A549 (cell line): ENCODE data around the gene SORCS2. TPM values are rescaled to one million over a fixed set of nuclear protein-coding genes. Genes with fewer than 3 reads are reported as not detected.

Experiments
- ATAC-seq, 2 experiments: fragments of 200-7000 bp in 1 of 2; fragments of >200 bp in 1 of 2; cut with Nextera tagmentation in 1 of 2; cut with Tn5 transposase in 1 of 2; 3 replicates each; pipeline versions ENCODE4 v1.8.0 to v1.9.1; 2018 to 2020; ENCODE audit warnings: mild to moderate bottlenecking in 1 of 2, moderate library complexity in 1 of 2
- CTCF ChIA-PET: fragments of 300-600 bp; sonication (Branson Sonifier 250); formaldehyde crosslinking; extraction: SDS; loops from one replicate; lab custom pipeline; 2021; ENCODE audit warnings: antibody characterized with exemption, inconsistent platforms; lab: Yijun Ruan, JAX
- POLR2A ChIA-PET: fragments of 350-600 bp; formaldehyde crosslinking; extraction: SDS; loops from one replicate; lab custom pipeline; 2021; ENCODE audit warnings: antibody characterized with exemption, inconsistent platforms; lab: Yijun Ruan, JAX
- DNase-seq, 2 experiments: peaks; one replicate each; pipeline versions ENCODE4 v3.0.0 to v3.0.0-alpha.2; 2011 to 2016; ENCODE audit warnings: low read depth in 1 of 2, low spot score in 1 of 2
- FAIRE-seq: peaks from 2 replicates; lab custom pipeline; 2011; peaks lifted over from hg19 to GRCh38; lab: Jason Lieb, UNC
- H3K27ac ChIP-seq, 2 experiments: fragments of >200 bp; sonication (Bioruptor Twin); formaldehyde crosslinking; 3 replicates each; pipeline ENCODE4 v1.5.1; 2016 to 2017
- H3K4me1 ChIP-seq: fragments of >200 bp; sonication (Bioruptor Twin); formaldehyde crosslinking; 3 replicates; pipeline ENCODE4 v1.6.1; 2016
- H3K4me2 ChIP-seq: fragments of >200 bp; sonication (Bioruptor Twin); formaldehyde crosslinking; 3 replicates; pipeline ENCODE4 v1.6.1; 2016
- H3K4me3 ChIP-seq: fragments of >200 bp; sonication (Bioruptor Twin); formaldehyde crosslinking; 3 replicates; pipeline ENCODE4 v1.5.1; 2016
- H3K9me3 ChIP-seq: fragments of >200 bp; sonication (Bioruptor Twin); formaldehyde crosslinking; 3 replicates; pipeline ENCODE4 v1.6.1; 2016
- CEBPB ChIP-seq, 2 experiments: fragments of >200 bp in 1 of 2; sonication (Bioruptor Twin) in 1 of 2; formaldehyde crosslinking in 1 of 2; IDR thresholded peaks; 2 replicates each; pipeline ENCODE4 v1.6.1; 2012 to 2016
- CHD2 ChIP-seq: fragments of 150-350 bp; IDR thresholded peaks from 2 replicates; pipeline ENCODE4 v1.6.1; 2014; ENCODE audit warnings: low read length; ENCODE audit not compliant: partially characterized antibody
- EHMT2 ChIP-seq: fragments of 200-600 bp; sonication (generic); IDR thresholded peaks from 2 replicates; pipeline ENCODE4 v1.6.1; 2016; ENCODE audit warnings: antibody characterized with exemption, low read depth, mild to moderate bottlenecking, moderate library complexity
- ESRRA ChIP-seq: fragments of 150-350 bp; IDR thresholded peaks from 2 replicates; pipeline ENCODE4 v1.6.1; 2014; ENCODE audit warnings: mild to moderate bottlenecking, low read length, borderline replicate concordance
- FOSB ChIP-seq: fragments of 250-450 bp; sonication (Bioruptor Pico); IDR thresholded peaks from 2 replicates; pipeline ENCODE4 v1.5.0; 2020; ENCODE audit warnings: mild to moderate bottlenecking, moderate library complexity
- FOSL2 ChIP-seq, 2 experiments: fragments of 450-650 bp in 1 of 2; fragments of >200 bp in 1 of 2; sonication (Bioruptor Twin) in 1 of 2; formaldehyde crosslinking; IDR thresholded peaks; 2 replicates each; pipeline versions ENCODE4 v1.5.0 to v1.6.1; 2016 to 2020; ENCODE audit warnings: mild to moderate bottlenecking in 1 of 2, moderate library complexity in 1 of 2
- FOXS1 ChIP-seq: fragments of 250-450 bp; sonication (Bioruptor Pico); IDR thresholded peaks from 2 replicates; pipeline ENCODE4 v1.5.0; 2020; ENCODE audit warnings: mild to moderate bottlenecking, moderate library complexity
- GATA3 ChIP-seq: IDR thresholded peaks from 2 replicates; pipeline ENCODE4 v1.6.1; 2012; ENCODE audit warnings: borderline replicate concordance
- HDAC2 ChIP-seq: fragments of 200-600 bp; sonication (generic); IDR thresholded peaks from 2 replicates; pipeline ENCODE4 v1.6.1; 2016
- HOXB13 ChIP-seq: fragments of 250-450 bp; sonication (Bioruptor Pico); IDR thresholded peaks from 2 replicates; pipeline ENCODE4 v1.5.0; 2020; ENCODE audit warnings: low read depth, mild to moderate bottlenecking, moderate library complexity
- HOXB5 ChIP-seq: fragments of 250-450 bp; sonication (Bioruptor Pico); IDR thresholded peaks from 2 replicates; pipeline ENCODE4 v1.5.0; 2020; ENCODE audit warnings: mild to moderate bottlenecking, moderate library complexity
- JUNB ChIP-seq: fragments of >200 bp; sonication (Bioruptor Twin); formaldehyde crosslinking; IDR thresholded peaks from 2 replicates; pipeline ENCODE4 v1.6.1; 2016
- KDM1A ChIP-seq: fragments of 200-600 bp; sonication (generic); IDR thresholded peaks from 2 replicates; pipeline ENCODE4 v1.6.1; 2016; ENCODE audit warnings: low read depth, mild to moderate bottlenecking
- MAFK ChIP-seq: fragments of 450-650 bp; IDR thresholded peaks from 2 replicates; pipeline ENCODE4 v1.6.1; 2014; ENCODE audit not compliant: partially characterized antibody
- MAZ ChIP-seq: fragments of 150-350 bp; IDR thresholded peaks from 2 replicates; pipeline ENCODE4 v1.6.1; 2014; ENCODE audit warnings: antibody characterized with exemption, low read depth, low read length, borderline replicate concordance
- MYC ChIP-seq: IDR thresholded peaks from 2 replicates; pipeline ENCODE4 v1.6.1; 2012; ENCODE audit warnings: mild to moderate bottlenecking, inconsistent platforms, low read length, improper control_type of control experiment, borderline replicate concordance
- NPAS2 ChIP-seq: fragments of 250-450 bp; sonication (Bioruptor Pico); IDR thresholded peaks from 2 replicates; pipeline ENCODE4 v1.8.0; 2022; ENCODE audit warnings: mild to moderate bottlenecking, moderate library complexity, borderline replicate concordance
- POLR2AphosphoS2 ChIP-seq: conservative IDR thresholded peaks from 2 replicates; pipeline ENCODE4 v1.6.1; 2012; ENCODE audit warnings: low read length, improper control_type of control experiment, inconsistent platforms
- RARB ChIP-seq: fragments of 250-450 bp; sonication (Bioruptor Pico); IDR thresholded peaks from 2 replicates; pipeline ENCODE4 v1.8.0; 2021; ENCODE audit warnings: mild to moderate bottlenecking, moderate library complexity
- SMC3 ChIP-seq: fragments of >200 bp; sonication (Bioruptor Twin); formaldehyde crosslinking; IDR thresholded peaks from 3 replicates; pipeline ENCODE4 v1.6.1; 2018; ENCODE audit warnings: inconsistent platforms
- TFCP2L1 ChIP-seq: fragments of 250-450 bp; sonication (Bioruptor Pico); IDR thresholded peaks from 2 replicates; pipeline ENCODE4 v1.5.0; 2021; ENCODE audit warnings: mild to moderate bottlenecking
- ZC3H11A ChIP-seq: fragments of 450-650 bp; IDR thresholded peaks from 2 replicates; pipeline ENCODE4 v1.6.1; 2014; ENCODE audit warnings: antibody characterized with exemption, mild to moderate bottlenecking
- ZFP36 ChIP-seq: fragments of 450-650 bp; IDR thresholded peaks from 2 replicates; pipeline ENCODE4 v1.6.1; 2014; ENCODE audit warnings: borderline replicate concordance; ENCODE audit not compliant: partially characterized antibody
- ZSCAN20 ChIP-seq: fragments of 250-450 bp; sonication (Bioruptor Pico); IDR thresholded peaks from 2 replicates; pipeline ENCODE4 v1.8.0; 2022; ENCODE audit warnings: mild to moderate bottlenecking, moderate library complexity
- WGBS: methylation state at CpG from one replicate; pipeline ENCODE4 v1.1.6; 2017; ENCODE audit errors: missing lambda C conversion rate; 5-methylcytosine and 5-hydroxymethylcytosine counted together
- polyA plus RNA-seq, 4 experiments: library from polyadenylated mRNA; depleted of rRNA in 3 of 4; stranded (reverse); fragments of >200 nt; fragmentation: RNase III in 1 of 4; extraction: RNeasy Plus Mini Kit Qiagen cat#74134 plus additional on column Dnase treatment in 1 of 4; gene quantifications; 2 replicates in 3 of 4; 3 replicates in 1 of 4; pipeline ENCODE4 v1.2.3, GENCODE V29; 2011 to 2017
- TF ChIP-seq, protein P1 (sequence below): IDR thresholded peaks from 2 replicates; pipeline ENCODE4 v1.6.1; 2012; ENCODE audit warnings: low read depth, borderline replicate concordance
- TF ChIP-seq, protein P2 (sequence below): fragments of 450-650 bp; IDR thresholded peaks from 2 replicates; pipeline ENCODE4 v1.6.1; 2014; ENCODE audit warnings: antibody characterized with exemption
- TF ChIP-seq, protein P3 (sequence below): IDR thresholded peaks from 2 replicates; pipeline ENCODE4 v1.6.1; 2012
- TF ChIP-seq, protein P4 (sequence below): IDR thresholded peaks from 2 replicates; pipeline ENCODE4 v1.6.1; 2012
- TF ChIP-seq, protein P5 (sequence below): fragments of >200 bp; sonication (Bioruptor Twin); formaldehyde crosslinking; IDR thresholded peaks from 3 replicates; pipeline ENCODE4 v1.5.1; 2016

Gene SORCS2
- polyA plus RNA-seq, 2 of the 4 experiments (the other 2 are of a cell fraction) = 1.4 to 4.6 TPM

DNA sequence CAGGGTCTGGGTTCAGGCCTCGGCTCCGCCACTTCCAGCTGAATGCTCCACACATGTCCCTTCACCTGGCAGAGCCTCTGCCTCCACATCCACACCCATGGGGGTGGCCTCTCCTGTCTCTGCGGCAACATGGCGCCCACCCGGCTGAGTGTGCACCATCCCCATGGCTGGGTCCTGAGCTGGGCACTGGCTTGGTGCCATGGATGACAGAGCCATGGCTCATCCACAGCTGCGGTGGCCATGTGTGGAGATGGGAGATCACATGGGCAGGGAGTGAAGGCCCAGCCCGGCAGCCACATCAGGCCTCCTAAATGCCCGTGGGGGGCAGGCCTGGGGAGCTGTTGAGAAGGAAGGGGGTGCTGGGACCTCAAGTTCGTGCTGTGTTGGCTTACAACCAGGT is 533.6 kb downstream of the SORCS2 start:
- ATAC-seq = peak in 1 of 2 experiments; percentile 47; a peak in 2 of 6 replicates
- Histone ChIP-seq H3K9me3 (no peaks in the 10 kb centered on the region), H3K4me2 (no peak overlapping the region), H3K27ac (no peak overlapping the region), H3K4me3 (no peak overlapping the region), H3K4me1 (no peaks in the 10 kb centered on the region)
- ChIA-PET POLR2A (no interaction called here), CTCF (interaction anchor here (0.9 kb wide), 1 partner anchor 302 kb away, joined by 3 read pairs; no protein-coding TSS in a partner anchor)
- no peak for FAIRE-seq
- WGBS = 0% methylated on average over 2 of the region's 9 CpGs
- DNase-seq = no peak
- TF ChIP-seq MAFK (no peak), TFCP2L1 (CRISPR knock-in tag) (no peak)
- TF ChIP-seq, protein P1, sequence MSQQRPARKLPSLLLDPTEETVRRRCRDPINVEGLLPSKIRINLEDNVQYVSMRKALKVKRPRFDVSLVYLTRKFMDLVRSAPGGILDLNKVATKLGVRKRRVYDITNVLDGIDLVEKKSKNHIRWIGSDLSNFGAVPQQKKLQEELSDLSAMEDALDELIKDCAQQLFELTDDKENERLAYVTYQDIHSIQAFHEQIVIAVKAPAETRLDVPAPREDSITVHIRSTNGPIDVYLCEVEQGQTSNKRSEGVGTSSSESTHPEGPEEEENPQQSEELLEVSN = no peak
- TF ChIP-seq, protein P2, sequence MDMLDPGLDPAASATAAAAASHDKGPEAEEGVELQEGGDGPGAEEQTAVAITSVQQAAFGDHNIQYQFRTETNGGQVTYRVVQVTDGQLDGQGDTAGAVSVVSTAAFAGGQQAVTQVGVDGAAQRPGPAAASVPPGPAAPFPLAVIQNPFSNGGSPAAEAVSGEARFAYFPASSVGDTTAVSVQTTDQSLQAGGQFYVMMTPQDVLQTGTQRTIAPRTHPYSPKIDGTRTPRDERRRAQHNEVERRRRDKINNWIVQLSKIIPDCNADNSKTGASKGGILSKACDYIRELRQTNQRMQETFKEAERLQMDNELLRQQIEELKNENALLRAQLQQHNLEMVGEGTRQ = 0 out of 2 replicates have a peak, but pooled peaks have one; percentile 22

DNA sequence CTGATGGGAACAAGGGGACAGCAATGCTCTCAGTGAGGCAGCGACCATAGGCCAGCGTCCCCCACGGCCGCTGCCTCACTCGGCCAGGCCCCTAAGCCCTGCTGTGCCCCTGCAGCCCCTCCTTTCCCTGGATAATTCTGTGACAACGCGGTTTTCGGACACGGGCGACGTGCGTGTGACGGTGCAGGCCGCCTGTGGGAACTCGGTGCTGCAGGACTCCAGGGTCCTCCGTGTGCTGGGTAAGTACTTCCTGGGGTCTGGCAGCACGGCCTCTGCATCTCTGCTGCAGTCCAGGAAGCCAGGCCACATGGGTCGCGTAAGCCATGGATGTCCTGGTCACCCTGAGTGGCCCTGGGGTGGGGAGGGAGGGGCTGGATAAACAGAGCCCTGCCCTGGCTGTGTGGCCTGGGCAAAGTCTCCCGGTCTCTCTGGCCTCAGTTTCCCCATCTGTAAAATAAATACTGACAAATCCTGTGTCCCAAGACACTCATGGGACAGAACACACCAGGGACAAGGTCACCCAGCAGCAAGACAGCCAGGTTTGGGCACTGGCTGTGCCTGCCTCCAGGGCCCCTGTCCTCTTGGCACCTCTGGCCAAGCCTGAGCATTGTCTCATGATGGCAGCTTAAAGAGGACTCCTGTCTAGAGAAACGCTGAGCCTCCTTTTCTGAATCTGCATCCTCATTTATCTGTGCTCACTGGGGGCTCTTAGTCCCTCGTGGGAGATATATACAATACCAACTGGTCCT is 534.5 kb downstream of the SORCS2 start:
- ChIA-PET CTCF (interaction anchor here (1.5 kb wide), 1 partner anchor 8 kb away, joined by 3 read pairs; no protein-coding TSS in a partner anchor), POLR2A (no interaction called here)
- TF ChIP-seq EHMT2 (no peak), RARB (no peak), ZSCAN20 (no peak), CHD2 (no peak), CEBPB (IDR thresholded peaks at IDR 0.05) (no peak), HOXB5 (CRISPR knock-in tag) (no peak), MYC (no peak), HOXB13 (CRISPR knock-in tag) (no peak), ZFP36 (no peak), ESRRA (no peak), ZC3H11A (no peak), MAZ (no peak), POLR2AphosphoS2 (no peak), FOXS1 (CRISPR knock-in tag) (no peak)
- TF ChIP-seq, protein P3, sequence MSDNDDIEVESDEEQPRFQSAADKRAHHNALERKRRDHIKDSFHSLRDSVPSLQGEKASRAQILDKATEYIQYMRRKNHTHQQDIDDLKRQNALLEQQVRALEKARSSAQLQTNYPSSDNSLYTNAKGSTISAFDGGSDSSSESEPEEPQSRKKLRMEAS = no peak
- TF ChIP-seq, protein P4, sequence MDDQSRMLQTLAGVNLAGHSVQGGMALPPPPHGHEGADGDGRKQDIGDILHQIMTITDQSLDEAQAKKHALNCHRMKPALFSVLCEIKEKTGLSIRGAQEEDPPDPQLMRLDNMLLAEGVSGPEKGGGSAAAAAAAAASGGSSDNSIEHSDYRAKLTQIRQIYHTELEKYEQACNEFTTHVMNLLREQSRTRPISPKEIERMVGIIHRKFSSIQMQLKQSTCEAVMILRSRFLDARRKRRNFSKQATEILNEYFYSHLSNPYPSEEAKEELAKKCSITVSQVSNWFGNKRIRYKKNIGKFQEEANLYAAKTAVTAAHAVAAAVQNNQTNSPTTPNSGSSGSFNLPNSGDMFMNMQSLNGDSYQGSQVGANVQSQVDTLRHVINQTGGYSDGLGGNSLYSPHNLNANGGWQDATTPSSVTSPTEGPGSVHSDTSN = no peak
- Histone ChIP-seq H3K4me1 (no peaks in the 10 kb centered on the region), H3K9me3 (no peaks in the 10 kb centered on the region), H3K4me2 (no peak overlapping the region), H3K27ac (no peak overlapping the region), H3K4me3 (no peak overlapping the region)
- no peak for ATAC-seq
- WGBS = 87% methylated on average over 17 of the region's 22 CpGs
- DNase-seq = no peak
- FAIRE-seq = no peak

DNA sequence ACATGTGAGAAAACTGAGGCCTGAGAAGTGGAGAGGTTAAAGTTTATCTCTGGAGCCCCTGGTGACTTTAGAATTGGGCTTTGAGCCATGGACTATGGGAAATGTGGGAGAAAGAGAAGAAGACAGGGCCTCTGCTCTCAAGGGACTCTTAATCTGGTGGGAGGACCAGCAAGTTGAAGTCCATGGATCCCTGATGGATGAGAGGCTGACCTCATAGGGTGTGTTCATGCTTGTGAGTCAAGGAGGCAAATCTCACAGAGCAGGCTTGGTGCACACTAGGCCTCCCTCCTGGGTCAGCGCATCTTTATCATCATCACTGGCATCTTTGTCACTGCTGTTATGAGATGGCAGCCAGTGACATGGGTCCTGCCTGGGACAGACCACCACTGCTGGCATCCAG is 535.4 kb downstream of the SORCS2 start:
- ChIA-PET POLR2A (no interaction called here), CTCF (interaction anchor here (1.5 to 1.6 kb wide), 2 partner anchors 8 to 9 kb away, joined by 3 to 8 read pairs; no protein-coding TSS in a partner anchor)
- Histone ChIP-seq H3K4me3 (no peak overlapping the region), H3K9me3 (no peaks in the 10 kb centered on the region), H3K4me1 (no peaks in the 10 kb centered on the region), H3K4me2 (no peak overlapping the region), H3K27ac (no peak overlapping the region)
- DNase-seq (no peak), FAIRE-seq (no peak), ATAC-seq (no peak)
- 100% methylated on average over 1 of the region's 1 CpG for WGBS
- TF ChIP-seq, protein P3 = no peak
- TF ChIP-seq, protein P5, sequence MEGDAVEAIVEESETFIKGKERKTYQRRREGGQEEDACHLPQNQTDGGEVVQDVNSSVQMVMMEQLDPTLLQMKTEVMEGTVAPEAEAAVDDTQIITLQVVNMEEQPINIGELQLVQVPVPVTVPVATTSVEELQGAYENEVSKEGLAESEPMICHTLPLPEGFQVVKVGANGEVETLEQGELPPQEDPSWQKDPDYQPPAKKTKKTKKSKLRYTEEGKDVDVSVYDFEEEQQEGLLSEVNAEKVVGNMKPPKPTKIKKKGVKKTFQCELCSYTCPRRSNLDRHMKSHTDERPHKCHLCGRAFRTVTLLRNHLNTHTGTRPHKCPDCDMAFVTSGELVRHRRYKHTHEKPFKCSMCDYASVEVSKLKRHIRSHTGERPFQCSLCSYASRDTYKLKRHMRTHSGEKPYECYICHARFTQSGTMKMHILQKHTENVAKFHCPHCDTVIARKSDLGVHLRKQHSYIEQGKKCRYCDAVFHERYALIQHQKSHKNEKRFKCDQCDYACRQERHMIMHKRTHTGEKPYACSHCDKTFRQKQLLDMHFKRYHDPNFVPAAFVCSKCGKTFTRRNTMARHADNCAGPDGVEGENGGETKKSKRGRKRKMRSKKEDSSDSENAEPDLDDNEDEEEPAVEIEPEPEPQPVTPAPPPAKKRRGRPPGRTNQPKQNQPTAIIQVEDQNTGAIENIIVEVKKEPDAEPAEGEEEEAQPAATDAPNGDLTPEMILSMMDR = no peak
- no peak for TF ChIP-seq FOSL2 (IDR thresholded peaks at IDR 0.05)
- no peak for TF ChIP-seq FOSL2 (CRISPR knock-in tag; IDR thresholded peaks at IDR 0.05)
- TF ChIP-seq KDM1A = no peak
- no peak for TF ChIP-seq JUNB
- TF ChIP-seq CHD2 = no peak
- no peak for TF ChIP-seq HDAC2
- no peak for TF ChIP-seq SMC3
- no peak for TF ChIP-seq GATA3
- TF ChIP-seq FOSB (CRISPR knock-in tag) = no peak
- no peak for TF ChIP-seq NPAS2 (CRISPR knock-in tag)
